HG02571 (cell line): ENCODE results near the gene SDSL.

ENCODE experiments used
- ATAC-seq: cut with Tn5 transposase; IDR thresholded peaks from one replicate; pipeline ENCODE4 v1.9.1; 2021; ENCODE audit warnings: mild to moderate bottlenecking, moderate library complexity; ENCODE audit not compliant: unreplicated experiment

SDSL gene

DNA sequence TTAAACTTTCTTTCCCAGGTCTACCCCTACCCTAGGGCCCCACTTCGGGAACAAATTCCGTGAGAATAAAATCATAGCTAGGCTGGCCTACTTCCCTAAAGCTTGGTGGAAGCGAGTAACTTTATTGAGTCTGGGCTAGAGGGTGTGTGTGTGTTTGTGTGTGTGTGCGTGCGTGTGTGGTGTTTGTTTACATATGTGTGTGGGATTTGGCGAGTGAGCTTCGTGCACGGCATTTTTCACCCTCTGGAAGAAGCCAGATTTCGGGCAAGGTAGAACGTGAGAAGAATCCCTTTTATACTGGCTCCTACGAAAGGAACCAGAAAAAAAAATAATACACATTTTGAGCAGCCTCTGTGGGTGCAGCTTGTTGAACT, 57.0 kb downstream of the SDSL start:
- no peak for ATAC-seq

DNA sequence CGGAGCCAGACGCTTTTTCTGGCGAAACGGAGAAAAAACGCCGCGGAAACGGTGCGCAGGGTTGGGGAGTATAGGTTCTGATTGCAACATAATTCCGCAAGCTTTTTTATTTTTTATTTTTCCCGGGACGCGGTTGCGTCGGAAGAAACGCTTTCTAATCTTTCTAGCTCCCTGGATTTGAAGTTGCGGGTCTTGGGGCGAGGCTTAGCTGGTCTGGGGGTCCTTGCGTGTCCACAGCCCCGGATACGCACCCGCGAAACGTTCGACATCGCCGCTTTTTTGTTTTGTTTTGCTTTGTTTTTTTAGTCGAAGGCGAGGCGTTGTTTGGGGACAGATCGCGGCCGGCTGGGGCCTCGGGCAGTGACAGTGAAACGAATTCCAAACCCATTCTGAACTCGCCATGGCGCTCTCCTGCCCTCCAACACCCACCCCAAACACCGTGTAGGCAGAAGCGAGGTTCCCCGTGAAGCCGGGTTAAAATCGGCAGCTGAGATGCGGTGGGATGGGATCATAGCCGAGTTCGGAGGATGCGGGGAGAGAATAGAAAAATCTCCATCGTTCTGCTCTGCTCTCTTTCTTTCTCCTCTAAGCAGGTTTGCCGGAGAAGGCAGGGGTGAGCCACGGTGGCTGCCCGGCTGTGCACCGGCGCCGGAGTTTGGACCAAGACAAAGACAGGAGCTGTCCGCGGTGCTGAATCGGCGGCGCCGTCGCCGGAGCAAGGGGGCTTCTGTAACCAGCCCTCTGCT, 57.6 kb downstream of the SDSL start:
- ATAC-seq: no peak

GRCh38 chr12:113480336-113480971, 58.3 kb downstream of the SDSL start:
- no peak for ATAC-seq

GRCh38 chr12:113482334-113482733, 60.2 kb downstream of the SDSL start:
- ATAC-seq: no peak

GRCh38 chr12:113485330-113485729, 63.1 kb downstream of the SDSL start:
- no peak for ATAC-seq

- ATAC-seq: no peak
Observed at GRCh38 chr12:113486722-113487121, 64.5 kb downstream of the SDSL start.
